AG04450 (cell line): ENCODE measurements around the gene SLC16A9. TPM values are rescaled to one million over a fixed set of nuclear protein-coding genes. Genes with fewer than 3 reads are reported as not detected.
"Not testable (repeated sequence)": the region's sequence is repeated elsewhere in the genome, so short reads cannot be mapped to it uniquely, and the experiment has no call there.

Experiments
- CTCF ChIA-PET: fragments of 300-600, 350-600 bp; formaldehyde crosslinking; extraction: SDS; loops from one replicate; lab custom pipeline; 2022; ENCODE audit warnings: antibody characterized with exemption, inconsistent platforms; lab: Charles Lee
- POLR2A ChIA-PET: fragments of 350-600 bp; formaldehyde crosslinking; extraction: SDS; loops from one replicate; lab custom pipeline; 2021; ENCODE audit warnings: antibody characterized with exemption, inconsistent platforms; lab: Yijun Ruan, JAX
- DNase-seq: peaks from one replicate; pipeline ENCODE4 v3.0.0-alpha.2; 2011; ENCODE audit warnings: low read depth, low spot score
- H3K27ac ChIP-seq: one replicate; pipeline ENCODE4 v1.5.1; 2012; ENCODE audit warnings: low read depth, low read length, control low read depth
- H3K27me3 ChIP-seq: one replicate; pipeline ENCODE4 v1.6.0; 2012; ENCODE audit warnings: low read length; ENCODE audit not compliant: control insufficient read depth, insufficient read depth
- H3K4me3 ChIP-seq: 2 replicates; pipeline ENCODE4 v1.5.1; 2011; ENCODE audit warnings: mild to moderate bottlenecking, low read depth, low read length, control low read depth
- H3K9me3 ChIP-seq: 2 replicates; pipeline ENCODE4 v1.5.1; 2012; ENCODE audit warnings: low read length; ENCODE audit not compliant: control insufficient read depth, insufficient read depth
- CTCF ChIP-seq: IDR thresholded peaks from 2 replicates; pipeline ENCODE4 v1.5.1; 2011; ENCODE audit warnings: low read depth, low read length, control low read depth, inconsistent platforms
- polyA plus RNA-seq: library from polyadenylated mRNA; depleted of rRNA; stranded (reverse); fragments of >200 nt; gene quantifications from 2 replicates; pipeline ENCODE4 v1.2.3, GENCODE V29; 2011

The SLC16A9 gene
- polyA plus RNA-seq, 1 experiment: 0.12 TPM

- TF ChIP-seq CTCF: no peak
- no peak overlapping the region for H3K4me3 ChIP-seq
- ChIA-PET POLR2A (no interaction called here), CTCF (no interaction called here)
- no peaks in the 10 kb centered on the region for H3K9me3 ChIP-seq
- no peak overlapping the region for H3K27ac ChIP-seq
- DNase-seq: no peak
- peaks cover 3% of the 10 kb centered on the region for H3K27me3 ChIP-seq
Measured at GRCh38 chr10:59752278-59752940, 42.8 kb upstream of the SLC16A9 start.

DNA sequence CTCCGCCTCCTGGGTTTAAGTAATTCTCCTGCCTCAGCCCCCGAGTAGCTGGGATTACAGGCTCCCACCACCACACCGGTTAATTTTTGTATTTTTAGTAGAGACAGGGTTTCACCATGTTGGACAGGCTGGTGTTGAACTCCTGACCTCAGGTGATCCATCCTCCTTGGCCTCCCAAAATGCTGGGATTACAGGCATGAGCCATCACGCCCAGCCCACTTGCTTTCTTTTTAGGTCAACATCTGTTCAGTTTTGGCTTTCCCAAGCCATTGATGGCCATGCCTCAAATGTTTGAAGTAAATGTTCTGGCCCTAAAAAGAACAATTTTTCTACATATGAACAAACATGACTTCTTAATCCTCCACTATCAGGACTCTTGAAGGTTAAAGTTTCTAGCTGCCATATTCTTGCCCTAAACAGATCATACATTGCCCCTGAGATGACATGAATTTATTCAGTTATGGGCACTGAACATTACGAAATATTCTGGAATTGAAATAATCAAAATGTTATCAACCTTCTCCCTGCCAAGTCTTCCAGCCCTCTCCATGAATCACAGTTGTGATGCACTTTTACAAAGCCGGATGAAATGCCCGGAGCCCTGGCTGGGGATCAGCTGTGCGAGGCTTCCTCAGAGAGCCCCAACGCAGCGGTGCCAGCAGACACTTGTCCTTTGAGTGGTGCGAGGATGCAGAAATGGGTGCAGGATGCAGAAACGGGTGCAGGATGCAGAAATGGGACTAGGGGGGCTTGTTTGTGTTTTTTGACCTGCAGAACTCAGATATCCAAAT is 40.7 kb upstream of the SLC16A9 start:
- H3K4me3 ChIP-seq: no peak overlapping the region
- CTCF ChIA-PET: interaction anchor here (0.7 kb wide), 1 partner anchor 424 kb away, joined by 7 read pairs; no protein-coding TSS in a partner anchor
- TF ChIP-seq CTCF: no peak
- DNase-seq: no peak
- peaks cover 3% of the 10 kb centered on the region for H3K27me3 ChIP-seq
- POLR2A ChIA-PET: no interaction called here
- no peak overlapping the region for H3K27ac ChIP-seq
- H3K9me3 ChIP-seq: no peaks in the 10 kb centered on the region

DNA sequence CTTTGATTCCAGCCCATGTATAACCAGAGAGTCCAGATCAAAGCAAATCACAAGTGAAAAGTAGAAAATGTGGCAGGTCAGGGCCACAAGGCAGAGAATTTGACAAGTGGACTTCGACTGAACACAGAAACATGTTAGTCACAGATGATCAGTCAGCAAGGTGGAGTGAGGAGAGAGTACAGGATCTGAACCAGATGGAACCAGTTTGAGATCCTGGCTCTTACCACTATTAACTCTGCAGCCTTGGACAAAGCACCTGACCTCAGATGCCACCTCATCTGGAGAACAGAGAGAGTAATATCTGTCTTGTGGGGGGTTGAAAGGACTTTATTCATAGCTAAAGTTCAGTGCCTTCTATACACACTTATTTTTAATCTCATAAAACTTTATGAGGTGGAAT is 39.2 kb upstream of the SLC16A9 start:
- no peak for DNase-seq
- CTCF ChIA-PET: interaction anchor here (0.5 kb wide), 1 partner anchor 373 kb away, joined by 6 read pairs; no protein-coding TSS in a partner anchor
- Histone ChIP-seq H3K27me3 (peaks cover 3% of the 10 kb centered on the region), H3K27ac (no peak overlapping the region), H3K4me3 (no peak overlapping the region), H3K9me3 (no peaks in the 10 kb centered on the region; the same call in 1 of the 2 replicates)
- POLR2A ChIA-PET: no interaction called here
- no peak for TF ChIP-seq CTCF

DNA sequence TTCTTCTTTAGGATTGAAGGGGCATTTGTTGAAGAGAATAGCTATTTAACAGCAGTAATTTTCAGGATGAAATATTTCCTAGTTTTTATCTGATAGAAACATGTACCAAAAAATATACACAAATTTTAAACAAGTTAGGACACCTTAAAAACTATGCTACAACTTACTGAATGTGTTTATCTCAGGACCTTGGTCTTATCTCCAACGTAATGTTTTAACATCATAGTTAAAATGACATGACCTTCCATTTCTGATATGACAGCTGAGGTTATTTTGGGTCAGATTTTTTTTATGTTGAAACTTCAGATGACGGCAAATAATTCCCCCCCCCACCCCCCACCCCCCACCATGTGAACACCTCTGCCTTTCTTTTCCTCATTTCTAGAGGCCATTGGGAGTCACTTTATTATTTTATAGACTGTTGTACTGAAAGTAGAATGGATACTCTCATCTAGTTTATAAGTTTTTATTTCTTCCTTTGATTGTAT is 35.6 kb upstream of the SLC16A9 start:
- ChIA-PET CTCF (interaction anchor here (0.7 kb wide), 1 partner anchor 268 kb away, joined by 7 read pairs; no protein-coding TSS in a partner anchor), POLR2A (no interaction called here)
- Histone ChIP-seq H3K27me3 (peaks cover 3% of the 10 kb centered on the region), H3K27ac (no peak overlapping the region), H3K4me3 (no peak overlapping the region), H3K9me3 (no peaks in the 10 kb centered on the region; the same call in 1 of the 2 replicates)
- no peak for DNase-seq
- no peak for TF ChIP-seq CTCF

- CTCF ChIA-PET: interaction anchor here (0.7 kb wide), 1 partner anchor 268 kb away, joined by 7 read pairs; no protein-coding TSS in a partner anchor
- H3K4me3 ChIP-seq, DNase-seq, H3K9me3 ChIP-seq, H3K27ac ChIP-seq, H3K27me3 ChIP-seq, POLR2A ChIA-PET: not testable (repeated sequence)
Measured at GRCh38 chr10:59744762-59745161, 35.1 kb upstream of the SLC16A9 start.

- DNase-seq, POLR2A ChIA-PET, H3K27me3 ChIP-seq, CTCF ChIA-PET, H3K27ac ChIP-seq, H3K9me3 ChIP-seq, H3K4me3 ChIP-seq: not testable (repeated sequence)
Measured at GRCh38 chr10:59744156-59744555, 34.5 kb upstream of the SLC16A9 start.
